HepG2 (cell line): ENCODE results near the gene ERCC6L2. TPM values are rescaled to one million over a fixed set of nuclear protein-coding genes. Genes with fewer than 3 reads are reported as not detected.

Source experiments
- ARNT2 ChIP-seq: sonication (generic); formaldehyde crosslinking; IDR thresholded peaks from 2 replicates; pipeline ENCODE4 v1.8.0; 2022; ENCODE audit warnings: mild to moderate bottlenecking, low read depth, missing genetic modification reagents, moderate library complexity
- ASH2L ChIP-seq: fragments of 300-600, 200-600 bp; sonication (generic); IDR thresholded peaks from 2 replicates; pipeline ENCODE4 v1.7.0; 2017; ENCODE audit warnings: low read depth, mild to moderate bottlenecking, moderate library complexity, mixed read lengths, low read length; ENCODE audit not compliant: insufficient read length
- ATRX ChIP-seq: sonication (generic); formaldehyde crosslinking; IDR thresholded peaks from 2 replicates; pipeline ENCODE4 v1.4.0; 2020; ENCODE audit warnings: missing genetic modification reagents, borderline replicate concordance
- DZIP1 ChIP-seq: sonication (generic); formaldehyde crosslinking; IDR thresholded peaks from 2 replicates; pipeline ENCODE4 v1.5.0; 2020; ENCODE audit warnings: mild to moderate bottlenecking, missing genetic modification reagents
- EZH2 ChIP-seq: conservative IDR thresholded peaks from 2 replicates; pipeline ENCODE4 v1.6.1; 2012; ENCODE audit warnings: mild to moderate bottlenecking, low read depth, low read length, moderate library complexity
- FIP1L1 ChIP-seq: fragments of 200-400 bp; formaldehyde crosslinking; IDR thresholded peaks from 2 replicates; pipeline ENCODE4 v1.6.1; 2018; ENCODE audit warnings: low read depth, mild to moderate bottlenecking, low read length, moderate library complexity, borderline replicate concordance; ENCODE audit not compliant: insufficient read depth
- GZF1 ChIP-seq: sonication (generic); formaldehyde crosslinking; IDR thresholded peaks from 2 replicates; pipeline ENCODE4 v1.5.1; 2020; ENCODE audit warnings: mild to moderate bottlenecking, missing genetic modification reagents
- HDAC2 ChIP-seq: sonication (generic); formaldehyde crosslinking; IDR thresholded peaks from 2 replicates; pipeline ENCODE4 v1.4.0; 2020; ENCODE audit warnings: missing genetic modification reagents
- HNF4G ChIP-seq, 2 experiments: sonication (generic) in 1 of 2; formaldehyde crosslinking in 1 of 2; IDR thresholded peaks; 2 replicates each; pipeline versions ENCODE4 v1.4.0 to v1.6.1; 2011 to 2020; ENCODE audit warnings: borderline replicate concordance in 2 of 2, low read depth in 2 of 2, mild to moderate bottlenecking in 2 of 2, low read length in 1 of 2, missing genetic modification reagents in 1 of 2, moderate library complexity in 1 of 2
- HNRNPUL1 ChIP-seq: fragments of 200-400 bp; formaldehyde crosslinking; IDR thresholded peaks from 2 replicates; pipeline ENCODE4 v1.6.1; 2017; ENCODE audit warnings: low read depth, mild to moderate bottlenecking, low read length, moderate library complexity
- JUNB ChIP-seq: sonication (generic); formaldehyde crosslinking; IDR thresholded peaks from 2 replicates; pipeline ENCODE4 v1.8.0; 2022; ENCODE audit warnings: missing genetic modification reagents, mild to moderate bottlenecking, borderline replicate concordance
- KDM2A ChIP-seq: sonication (generic); formaldehyde crosslinking; IDR thresholded peaks from 2 replicates; pipeline ENCODE4 v1.4.0; 2020; ENCODE audit warnings: low read depth, missing genetic modification reagents, borderline replicate concordance
- MXD4 ChIP-seq: IDR thresholded peaks from 2 replicates; pipeline ENCODE4 v1.6.1; 2016; ENCODE audit warnings: mild to moderate bottlenecking, missing biosample characterization, missing genetic modification reagents
- MZF1 ChIP-seq: sonication (generic); formaldehyde crosslinking; IDR thresholded peaks from 2 replicates; pipeline ENCODE4 v1.8.1; 2023; ENCODE audit warnings: mild to moderate bottlenecking, missing genetic modification reagents, borderline replicate concordance
- NFE2L1 ChIP-seq: sonication (generic); formaldehyde crosslinking; IDR thresholded peaks from 2 replicates; pipeline ENCODE4 v1.4.0; 2020; ENCODE audit warnings: missing genetic modification reagents, mild to moderate bottlenecking, borderline replicate concordance
- NFKB2 ChIP-seq: sonication (generic); formaldehyde crosslinking; IDR thresholded peaks from 2 replicates; pipeline ENCODE4 v1.4.0; 2020; ENCODE audit warnings: missing genetic modification reagents, borderline replicate concordance
- NRL ChIP-seq: sonication (generic); formaldehyde crosslinking; IDR thresholded peaks from 2 replicates; pipeline ENCODE4 v1.5.0; 2020; ENCODE audit warnings: missing genetic modification reagents, mild to moderate bottlenecking, moderate library complexity, borderline replicate concordance
- RFX1 ChIP-seq: fragments of 450-650 bp; IDR thresholded peaks from 2 replicates; pipeline ENCODE4 v1.6.1; 2017
- SATB2 ChIP-seq: sonication (generic); formaldehyde crosslinking; IDR thresholded peaks from 2 replicates; pipeline ENCODE4 v1.5.0; 2020; ENCODE audit warnings: missing genetic modification reagents
- ZBTB38 ChIP-seq: sonication (generic); formaldehyde crosslinking; IDR thresholded peaks from 2 replicates; pipeline ENCODE4 v1.5.1; 2020; ENCODE audit warnings: mild to moderate bottlenecking, missing genetic modification reagents
- ZFP62 ChIP-seq: sonication (generic); formaldehyde crosslinking; IDR thresholded peaks from 2 replicates; pipeline ENCODE4 v1.4.0; 2020; ENCODE audit warnings: missing genetic modification reagents
- ZNF101 ChIP-seq: sonication (generic); formaldehyde crosslinking; IDR thresholded peaks from 2 replicates; pipeline ENCODE4 v1.4.0; 2020; ENCODE audit warnings: mild to moderate bottlenecking, low read depth, missing genetic modification reagents, borderline replicate concordance
- ZNF124 ChIP-seq: sonication (generic); formaldehyde crosslinking; IDR thresholded peaks from 2 replicates; pipeline ENCODE4 v1.4.0; 2020; ENCODE audit warnings: missing genetic modification reagents
- ZNF510 ChIP-seq: sonication (generic); formaldehyde crosslinking; IDR thresholded peaks from 2 replicates; pipeline ENCODE4 v1.4.0; 2020; ENCODE audit warnings: low read depth, mild to moderate bottlenecking, missing genetic modification reagents
- ZNF792 ChIP-seq: IDR thresholded peaks from 2 replicates; pipeline ENCODE4 v1.6.1; 2016
- ZNF800 ChIP-seq: sonication (generic); formaldehyde crosslinking; IDR thresholded peaks from 2 replicates; pipeline ENCODE4 v1.4.0; 2020; ENCODE audit warnings: missing genetic modification reagents
- polyA plus RNA-seq, 8 experiments: library from polyadenylated mRNA; depleted of rRNA in 3 of 8; stranded (reverse) in 7 of 8; unstranded in 1 of 8; fragments of >200 nt; fragmentation: Illumina TruSeq in 4 of 8; extraction: Trizol in 4 of 8; gene quantifications; 2 replicates each; pipeline versions ENCODE4 v1.2.1 to v1.2.3, GENCODE V29; 2011 to 2016; ENCODE audit warnings: low read depth in 4 of 8, missing spikeins in 1 of 8, mixed read lengths in 1 of 8; ENCODE audit not compliant: insufficient read depth in 1 of 8
- total RNA-seq, 5 experiments: library from RNA; depleted of rRNA; stranded (reverse); fragments of >200 nt; fragmentation: Illumina TruSeq; extraction: Trizol; gene quantifications; 2 replicates each; pipeline ENCODE4 v1.2.3, GENCODE V29; 2016; ENCODE audit warnings: low read depth in 1 of 5

The ERCC6L2 gene
- total and polyA plus RNA-seq, 2 of the 13 experiments (the other 11 are each of a cell fraction or from before 2014, with no cell fraction given) = 13.4 to 45.9 TPM

- TF ChIP-seq MXD4 (CRISPR knock-in tag) (no peak), EZH2 (no peak), ZNF101 (CRISPR knock-in tag) (no peak), ZNF510 (CRISPR knock-in tag) (no peak), HNRNPUL1 (no peak), GZF1 (CRISPR knock-in tag) (no peak), NFKB2 (CRISPR knock-in tag) (no peak), ZNF124 (CRISPR knock-in tag) (no peak), NFE2L1 (CRISPR knock-in tag) (no peak), SATB2 (CRISPR knock-in tag) (no peak), ATRX (CRISPR knock-in tag) (no peak), ZFP62 (CRISPR knock-in tag) (no peak), RFX1 (no peak), MZF1 (no peak), ZNF800 (CRISPR knock-in tag) (no peak), NRL (no peak), HNF4G (IDR thresholded peaks at IDR 0.05; ENCODE audit: borderline replicate concordance, low read depth, low read length) (0 out of 2 replicates have a peak, but pooled peaks have one; percentile 18), HNF4G (CRISPR knock-in tag; IDR thresholded peaks at IDR 0.05; ENCODE audit: borderline replicate concordance, low read depth) (no peak), DZIP1 (no peak), ASH2L (peak; percentile 22), ARNT2 (no peak), KDM2A (no peak), HDAC2 (CRISPR knock-in tag) (peak; percentile 73; the same call in 1 of the 2 replicates), ZBTB38 (no peak), ZNF792 (CRISPR knock-in tag) (no peak), JUNB (no peak), FIP1L1 (no peak)
Measured at GRCh38 chr9:95923794-95924193, 48.3 kb downstream of the ERCC6L2 start (continued).
